Measurements from ENCODE around the gene MLPH.

- TF ChIP-seq YY1 (IDR thresholded peaks at IDR 0.05; ENCODE audit: low read depth) (no peak), RAD21 (IDR thresholded peaks at IDR 0.05; ENCODE audit: low read depth) (no peak), EP300 (IDR thresholded peaks at IDR 0.05; ENCODE audit: borderline replicate concordance) (no peak), REST (IDR thresholded peaks at IDR 0.05; ENCODE audit: low read depth) (no peak)
Measured at GRCh38 chr2:237592425-237592980, 105.5 kb downstream of the MLPH start.
